Stimulated activated CD4-positive, alpha-beta T cell treated with anti-CD3 and anti-CD28 coated beads, Interleukin-1b, Interleukin-23, amount 100 ng/mL, for 1 hour (primary cell): Measurements from ENCODE around the gene C3orf38.
"Not testable (repeated sequence)": the region's sequence is repeated elsewhere in the genome, so short reads cannot be mapped to it uniquely, and the experiment has no call there.

Experiments
- DNase-seq, 2 donors: peaks; one replicate each; pipeline ENCODE4 v3.0.0-alpha.2; 2020; ENCODE audit warnings: low read depth in 2 of 2

Gene C3orf38

GRCh38 chr3:88149509-88150362 is at the start of gene C3orf38:
Gene C3orf38 (plus strand): TSS chr3:88149959. CDS start chr3:88150053, 94 bp downstream.
- DNase-seq: peak; percentile 36 to 43

DNA sequence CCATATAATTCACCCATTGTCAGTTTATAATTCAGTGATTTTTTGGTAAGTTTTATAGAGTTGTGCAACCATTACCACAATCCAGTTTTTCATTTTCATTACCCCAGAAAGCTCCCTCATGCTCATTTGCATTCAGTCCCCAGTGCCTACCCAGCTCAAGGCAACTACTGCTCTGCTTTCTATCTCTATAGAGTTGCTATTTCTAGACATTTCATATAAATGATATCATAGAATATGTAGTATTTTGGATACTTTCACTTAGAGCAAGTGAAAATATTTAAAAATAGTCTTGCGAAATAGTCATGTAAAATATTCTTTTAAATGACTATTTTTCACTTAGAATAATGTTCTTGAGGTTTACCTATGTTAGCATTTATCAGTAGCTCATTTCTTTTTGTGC is 48.6 kb upstream of the C3orf38 start:
- DNase-seq: no peak

- no peak for DNase-seq
These were observed 44.4 kb upstream of the C3orf38 start for GRCh38 chr3:88105325-88105724.

DNA sequence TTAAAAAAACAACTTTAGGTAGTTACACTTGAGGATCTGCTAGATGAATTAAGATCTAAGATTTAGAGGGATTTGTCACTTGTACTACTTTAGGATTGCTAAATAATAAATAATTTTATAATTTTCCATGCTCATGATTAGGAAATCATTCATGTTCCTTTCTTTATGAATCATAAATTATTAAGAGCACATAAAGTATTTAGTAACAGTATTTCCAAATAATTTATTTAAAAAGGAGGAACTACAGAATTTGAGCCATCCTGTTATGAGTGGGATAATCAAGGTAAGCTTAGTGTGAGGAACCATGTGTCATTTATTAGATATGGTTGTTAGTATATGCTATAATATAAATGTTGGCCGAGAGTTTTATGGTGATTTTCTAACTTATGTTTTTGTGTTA is 37.5 kb upstream of the C3orf38 start:
- no peak for DNase-seq

- DNase-seq: peak; percentile 8 to 17
These were observed 36.2 kb upstream of the C3orf38 start for GRCh38 chr3:88113311-88114162.

DNA sequence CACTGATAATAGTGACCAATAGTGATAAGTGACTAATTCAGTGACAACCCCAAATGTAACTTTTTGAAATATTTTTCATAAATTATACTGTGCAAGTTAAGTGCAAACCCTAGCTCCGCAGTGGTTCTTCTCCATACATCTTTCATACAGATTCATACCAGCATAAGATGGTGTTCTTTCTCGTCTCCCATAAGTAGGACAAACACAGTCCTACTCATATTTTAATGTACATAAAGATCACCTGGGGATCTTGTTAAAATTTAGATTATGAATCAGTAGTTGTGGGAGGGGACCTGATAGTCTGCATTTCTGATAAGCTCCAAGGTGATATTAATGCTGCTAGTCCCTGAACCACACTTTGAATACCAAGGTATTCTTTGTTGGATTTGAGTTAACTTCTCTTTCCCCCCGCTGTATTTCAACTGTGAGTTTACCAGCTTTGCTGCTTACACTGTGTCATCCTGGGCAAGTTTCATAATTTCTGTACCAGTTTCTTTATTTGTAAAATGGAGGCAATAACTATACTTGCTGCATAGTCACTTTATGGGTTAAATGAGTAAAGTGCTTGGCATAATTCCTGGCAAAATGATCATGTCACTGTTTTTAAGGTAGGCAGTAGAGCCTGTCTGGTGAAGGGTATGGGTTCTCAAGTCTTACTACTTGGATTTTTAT is 34.7 kb upstream of the C3orf38 start:
- DNase-seq: no peak

DNA sequence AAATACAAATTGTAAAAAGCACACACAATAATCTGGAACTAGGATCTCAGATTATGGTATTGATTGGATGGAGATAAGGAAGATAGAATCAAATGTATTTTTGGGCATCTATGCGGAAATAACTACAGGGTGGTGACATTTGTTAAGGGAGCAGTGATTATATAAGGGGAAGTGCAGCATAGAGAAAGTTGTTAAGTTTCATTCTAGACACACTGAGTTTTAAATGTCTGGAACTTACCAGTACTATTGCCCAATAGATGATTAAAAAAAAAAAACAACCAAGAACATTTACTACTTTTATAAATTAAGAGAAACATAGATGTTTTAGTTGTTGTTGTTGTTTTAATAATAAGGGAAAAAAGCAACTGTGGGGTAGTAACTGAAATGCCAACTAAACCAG is 32.1 kb upstream of the C3orf38 start:
- no peak for DNase-seq

GRCh38 chr3:88118603-88119002 is 31.2 kb upstream of the C3orf38 start:
- DNase-seq: not testable (repeated sequence)

- DNase-seq: no peak
These were observed 26.2 kb upstream of the C3orf38 start for GRCh38 chr3:88123526-88123925.

DNA sequence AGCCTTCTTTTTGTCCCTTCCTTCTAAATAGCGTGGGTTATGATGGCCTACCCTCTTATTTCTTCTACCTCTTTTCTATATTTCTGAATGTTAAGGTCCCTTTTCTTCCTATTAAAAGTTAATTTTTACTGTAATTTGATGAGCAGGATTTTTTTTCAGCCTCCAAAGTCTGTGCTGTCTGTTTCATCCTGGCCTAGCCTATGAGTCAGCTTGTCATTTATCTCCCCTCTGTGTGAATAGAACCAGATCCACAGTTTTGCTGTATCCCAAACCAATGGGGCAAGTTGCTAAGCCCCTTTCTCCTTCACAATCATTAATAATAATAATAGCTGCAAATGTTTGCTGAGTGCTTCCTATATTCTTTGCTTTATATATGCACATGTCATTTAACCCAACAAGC is 18.1 kb upstream of the C3orf38 start:
- no peak for DNase-seq

DNA sequence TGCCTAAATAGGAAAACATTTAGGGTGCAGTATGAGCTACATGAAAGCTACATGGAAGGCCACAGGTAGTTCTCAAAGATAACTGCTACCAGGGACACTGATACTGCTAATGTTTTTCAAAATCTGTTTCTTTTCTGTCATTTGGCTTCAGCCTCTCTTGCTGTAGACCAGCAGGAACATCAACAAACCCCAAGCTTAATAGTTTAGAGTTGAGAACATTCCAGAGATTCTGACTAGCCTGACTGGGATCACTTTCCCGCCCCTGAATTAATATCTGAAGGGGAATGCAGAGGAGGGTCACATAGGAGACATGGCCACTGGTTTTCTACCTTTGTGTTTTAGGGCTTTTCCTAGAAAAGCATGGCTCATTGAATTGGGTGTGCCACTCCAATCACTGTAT is 16.9 kb upstream of the C3orf38 start:
- no peak for DNase-seq

- no peak for DNase-seq
These were observed 16.0 kb upstream of the C3orf38 start for GRCh38 chr3:88133711-88134263.

GRCh38 chr3:88137836-88138235 is 11.9 kb upstream of the C3orf38 start:
- DNase-seq: no peak

GRCh38 chr3:88141458-88142083 is 8.2 kb upstream of the C3orf38 start:
- DNase-seq: no peak

GRCh38 chr3:88142094-88142624 is 7.6 kb upstream of the C3orf38 start:
- DNase-seq: no peak

GRCh38 chr3:88147261-88147660 is 2.5 kb upstream of the C3orf38 start:
- no peak for DNase-seq

DNA sequence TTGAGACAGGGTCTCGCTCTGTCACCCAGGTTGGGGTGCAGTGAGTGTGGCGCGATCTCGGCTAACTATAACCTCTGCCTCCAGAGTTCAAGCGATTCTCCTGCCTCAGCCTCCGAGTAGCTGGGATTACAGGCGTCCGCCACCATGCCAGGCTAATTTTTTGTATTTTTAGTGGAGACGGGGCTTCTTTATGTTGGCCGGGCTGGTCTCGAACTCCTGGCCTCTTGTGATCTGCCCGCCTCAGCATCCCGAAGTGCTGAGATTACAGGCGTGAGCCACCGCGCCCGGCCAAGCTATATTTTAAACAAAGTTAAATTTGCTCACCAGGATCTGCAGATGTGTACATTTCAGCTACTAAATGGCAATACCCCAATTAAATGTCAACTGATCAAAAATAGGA is 1.1 kb upstream of the C3orf38 start:
- DNase-seq: no peak

- DNase-seq: peak in 1 of 2 donors; percentile 13
These were observed 654 bp upstream of the C3orf38 start for GRCh38 chr3:88149101-88149508.

DNA sequence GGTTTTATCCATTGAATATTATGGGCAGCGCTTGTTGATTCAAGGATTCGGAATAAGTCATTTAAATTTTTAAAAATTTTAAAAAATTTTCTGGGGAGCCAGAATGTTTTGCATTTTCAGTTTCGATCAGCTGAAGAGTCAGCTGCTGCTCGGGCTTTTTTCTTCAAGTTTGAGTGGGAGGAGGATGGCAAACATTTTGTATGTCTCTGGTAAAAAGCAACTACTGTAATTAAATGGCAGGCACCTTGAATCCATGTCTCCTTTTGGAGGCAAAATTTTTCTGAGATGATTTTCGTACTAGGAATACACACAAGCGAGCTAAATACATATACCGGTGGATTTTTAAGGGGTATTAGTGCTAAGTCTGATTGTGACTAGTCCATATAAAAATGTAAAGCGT is 612 bp downstream of the C3orf38 start:
- DNase-seq: no peak

GRCh38 chr3:88150806-88151205 is 1.0 kb downstream of the C3orf38 start:
- no peak for DNase-seq

DNA sequence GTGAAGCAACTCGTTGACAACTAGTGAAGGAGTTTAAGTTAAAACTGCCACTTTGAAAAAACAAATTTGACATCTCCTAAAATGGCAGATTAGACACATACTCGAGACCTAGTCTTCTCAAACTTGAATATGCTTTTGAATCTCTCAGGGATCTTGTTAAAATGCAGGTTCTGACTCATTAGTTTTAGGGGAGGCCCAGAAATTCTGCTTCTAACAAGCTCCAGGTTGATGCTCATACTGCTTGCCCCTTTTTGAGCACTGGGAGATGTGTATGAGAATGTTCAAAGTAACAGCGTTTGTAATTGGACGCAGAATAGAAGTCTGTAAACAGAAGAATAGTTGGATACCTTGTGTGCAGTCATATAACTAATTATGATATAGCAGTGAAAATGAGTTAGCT is 1.6 kb downstream of the C3orf38 start:
- DNase-seq: no peak
